RWPE2 (cell line): ENCODE results near the gene FGA.
"Not testable (repeated sequence)": the region's sequence is repeated elsewhere in the genome, so short reads cannot be mapped to it uniquely, and the experiment has no call there.

Experiments used
- ATAC-seq: fragments of 200-7000 bp; cut with Tn5 transposase; 3 replicates; pipeline ENCODE4 v1.9.1; 2021; ENCODE audit warnings: low read depth
- DNase-seq: peaks from one replicate; pipeline ENCODE4 v3.0.0-alpha.2; 2020; ENCODE audit warnings: low spot score
- H3K27ac ChIP-seq: fragments of 450-650 bp; 2 replicates; pipeline ENCODE4 v1.5.1; 2017; ENCODE audit warnings: mild to moderate bottlenecking; ENCODE audit not compliant: poor library complexity, severe bottlenecking
- H3K27me3 ChIP-seq: fragments of 250-450 bp; sonication (Bioruptor Pico); 2 replicates; pipeline ENCODE4 v1.5.1; 2021; ENCODE audit warnings: mild to moderate bottlenecking, moderate library complexity; ENCODE audit not compliant: insufficient read depth, poor library complexity, severe bottlenecking
- H3K36me3 ChIP-seq: fragments of 250-450 bp; sonication (Bioruptor Pico); 2 replicates; pipeline ENCODE4 v1.5.1; 2020; ENCODE audit warnings: low read depth, mild to moderate bottlenecking, moderate library complexity
- H3K4me1 ChIP-seq: fragments of 250-450 bp; sonication (Bioruptor Pico); 2 replicates; pipeline ENCODE4 v1.5.1; 2021; ENCODE audit warnings: mild to moderate bottlenecking, moderate library complexity; ENCODE audit not compliant: insufficient read depth, poor library complexity, severe bottlenecking
- H3K4me3 ChIP-seq: fragments of 250-450 bp; sonication (Bioruptor Pico); 2 replicates; pipeline ENCODE4 v1.5.1; 2021; ENCODE audit warnings: mild to moderate bottlenecking, moderate library complexity; ENCODE audit not compliant: severe bottlenecking
- H3K9me3 ChIP-seq: fragments of 250-450 bp; sonication (Bioruptor Pico); 2 replicates; pipeline ENCODE4 v1.5.1; 2021; ENCODE audit warnings: mild to moderate bottlenecking, moderate library complexity; ENCODE audit not compliant: severe bottlenecking
- TF ChIP-seq, protein P1 (sequence below): fragments of 450-650 bp; IDR thresholded peaks from one replicate; pipeline ENCODE4 v1.5.1; 2017; ENCODE audit warnings: mild to moderate bottlenecking, moderate library complexity; ENCODE audit not compliant: poor library complexity, severe bottlenecking

FGA gene

DNA sequence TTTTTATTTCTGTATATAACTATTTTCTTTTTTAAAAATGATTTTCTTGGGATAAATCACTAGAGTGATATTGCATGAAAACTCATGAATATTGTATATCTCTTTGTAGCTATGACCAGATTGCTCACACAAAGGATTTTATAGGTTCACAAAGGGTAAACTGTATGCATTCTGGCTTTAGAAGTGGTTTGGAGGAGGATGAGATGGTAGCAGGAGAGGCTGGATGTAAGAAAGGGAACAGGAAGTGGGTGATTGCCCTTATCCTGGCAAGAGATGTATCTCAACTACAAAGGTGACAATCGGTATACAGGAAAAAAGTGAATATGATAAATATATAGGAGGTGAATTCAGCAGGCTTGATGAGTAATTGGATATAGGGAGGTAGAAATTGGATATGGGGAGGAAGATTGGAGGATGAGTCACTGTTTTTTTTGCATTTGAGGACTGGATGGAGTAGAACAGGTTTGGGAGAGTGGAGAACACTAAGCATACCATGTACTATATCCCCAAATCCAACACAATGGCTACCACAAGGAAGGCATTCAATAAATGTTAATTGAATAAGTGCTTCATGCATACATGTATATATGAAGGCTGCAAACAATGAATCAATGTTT is 12.0 kb upstream of the FGA start:
- H3K9me3 ChIP-seq = no peaks in the 10 kb centered on the region
- no peak overlapping the region for H3K4me3 ChIP-seq
- TF ChIP-seq, protein P1, sequence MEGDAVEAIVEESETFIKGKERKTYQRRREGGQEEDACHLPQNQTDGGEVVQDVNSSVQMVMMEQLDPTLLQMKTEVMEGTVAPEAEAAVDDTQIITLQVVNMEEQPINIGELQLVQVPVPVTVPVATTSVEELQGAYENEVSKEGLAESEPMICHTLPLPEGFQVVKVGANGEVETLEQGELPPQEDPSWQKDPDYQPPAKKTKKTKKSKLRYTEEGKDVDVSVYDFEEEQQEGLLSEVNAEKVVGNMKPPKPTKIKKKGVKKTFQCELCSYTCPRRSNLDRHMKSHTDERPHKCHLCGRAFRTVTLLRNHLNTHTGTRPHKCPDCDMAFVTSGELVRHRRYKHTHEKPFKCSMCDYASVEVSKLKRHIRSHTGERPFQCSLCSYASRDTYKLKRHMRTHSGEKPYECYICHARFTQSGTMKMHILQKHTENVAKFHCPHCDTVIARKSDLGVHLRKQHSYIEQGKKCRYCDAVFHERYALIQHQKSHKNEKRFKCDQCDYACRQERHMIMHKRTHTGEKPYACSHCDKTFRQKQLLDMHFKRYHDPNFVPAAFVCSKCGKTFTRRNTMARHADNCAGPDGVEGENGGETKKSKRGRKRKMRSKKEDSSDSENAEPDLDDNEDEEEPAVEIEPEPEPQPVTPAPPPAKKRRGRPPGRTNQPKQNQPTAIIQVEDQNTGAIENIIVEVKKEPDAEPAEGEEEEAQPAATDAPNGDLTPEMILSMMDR = no peak
- H3K4me1 ChIP-seq = peaks cover 5% of the 10 kb centered on the region
- ATAC-seq (peak; percentile 95), DNase-seq (no peak)
- H3K27me3 ChIP-seq = no peaks in the 10 kb centered on the region
- no peaks in the 10 kb centered on the region for H3K36me3 ChIP-seq
- no peak overlapping the region for H3K27ac ChIP-seq

DNA sequence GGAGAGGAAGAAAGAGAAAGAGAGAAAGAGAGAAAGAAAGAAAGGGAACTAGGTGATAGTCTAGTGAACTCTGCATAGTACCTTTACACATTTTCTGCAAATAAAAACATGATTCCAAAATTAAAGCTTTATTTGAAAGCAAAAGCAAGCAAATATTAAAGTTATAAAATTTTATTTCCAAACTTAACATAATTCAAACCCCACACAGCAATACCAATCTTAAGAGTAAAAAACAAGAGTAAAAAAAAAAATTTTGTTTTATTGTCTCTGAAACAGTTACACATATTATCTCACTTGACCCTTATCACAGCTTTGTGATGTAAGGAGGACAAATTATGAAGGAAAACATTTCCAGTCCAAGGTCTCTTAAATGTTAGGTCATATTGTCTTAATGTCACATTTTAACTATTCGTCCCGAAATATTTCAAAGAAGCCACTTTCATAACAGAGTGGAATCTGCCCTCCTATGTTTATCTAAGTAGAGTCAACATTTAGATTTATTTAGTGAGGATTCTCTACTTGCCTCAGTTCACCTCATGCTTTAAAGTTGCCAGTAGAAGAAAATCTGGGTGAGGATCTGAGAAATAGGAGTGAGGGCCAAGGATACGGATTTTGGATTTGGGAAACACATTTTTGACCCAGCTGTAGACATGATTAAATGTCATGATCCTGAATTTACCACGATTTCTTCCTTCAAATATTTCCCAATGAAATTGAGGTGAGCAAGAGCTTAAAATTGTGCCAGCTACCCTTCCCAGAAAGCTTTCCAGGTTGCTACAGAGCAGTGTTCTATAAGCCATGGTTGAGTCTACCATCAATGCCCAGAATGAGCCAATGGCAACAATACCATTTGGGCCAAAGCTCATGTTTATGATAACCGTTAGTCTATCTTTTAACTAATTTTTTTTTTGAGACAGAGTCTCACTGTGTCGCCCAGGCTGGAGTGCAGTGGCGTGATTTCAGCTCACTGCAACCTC is 7.5 kb upstream of the FGA start:
- no peak overlapping the region for H3K4me3 ChIP-seq
- no peaks in the 10 kb centered on the region for H3K9me3 ChIP-seq
- ATAC-seq (no peak), DNase-seq (no peak)
- TF ChIP-seq, protein P1 = no peak
- no peaks in the 10 kb centered on the region for H3K27me3 ChIP-seq
- H3K36me3 ChIP-seq = no peaks in the 10 kb centered on the region
- H3K4me1 ChIP-seq = peaks cover 5% of the 10 kb centered on the region
- no peak overlapping the region for H3K27ac ChIP-seq

DNA sequence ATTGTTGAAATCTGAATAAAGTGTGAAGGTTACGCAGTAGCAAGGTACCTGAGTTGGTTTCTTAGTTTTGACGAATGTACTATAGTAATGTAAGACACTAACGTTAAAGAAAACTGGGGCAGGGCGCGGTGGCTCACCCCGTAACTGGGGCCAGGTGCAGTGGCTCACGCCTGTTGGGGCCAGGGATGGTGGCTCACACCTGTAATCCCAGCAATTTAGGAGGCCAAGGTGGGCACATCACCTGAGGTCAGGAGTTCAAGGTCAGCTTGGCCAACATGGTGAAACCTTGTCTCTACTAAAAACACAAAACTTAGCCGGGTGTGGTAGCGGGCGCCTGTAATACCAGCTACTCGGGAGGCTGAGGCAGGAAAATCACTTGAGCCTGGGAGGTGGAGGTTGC is 6.7 kb upstream of the FGA start:
- not testable (repeated sequence) for H3K9me3 ChIP-seq, H3K4me3 ChIP-seq, DNase-seq, H3K4me1 ChIP-seq, ATAC-seq, H3K36me3 ChIP-seq, H3K27me3 ChIP-seq, H3K27ac ChIP-seq

DNA sequence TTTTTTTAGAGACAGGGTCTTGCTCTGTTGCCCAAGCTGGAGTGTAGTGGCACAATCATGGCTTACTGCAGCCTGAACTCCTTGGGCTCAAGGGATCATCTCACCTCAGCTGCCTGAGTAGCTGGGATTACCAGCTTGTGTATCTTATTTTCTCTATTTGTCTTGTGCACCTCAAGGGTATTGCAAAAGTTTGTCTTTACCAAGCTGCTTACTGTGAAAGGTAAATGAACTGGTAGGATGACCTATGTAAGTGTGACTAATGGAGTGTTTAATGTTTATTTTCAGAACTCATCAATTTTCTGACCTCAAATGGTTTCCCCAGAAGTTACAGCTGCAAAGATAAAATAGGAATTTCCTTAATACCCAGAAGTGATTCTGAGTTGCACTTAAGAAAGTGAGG is 5.3 kb upstream of the FGA start:
- no peak overlapping the region for H3K4me3 ChIP-seq
- no peaks in the 10 kb centered on the region for H3K4me1 ChIP-seq
- DNase-seq = no peak
- no peaks in the 10 kb centered on the region for H3K27me3 ChIP-seq
- TF ChIP-seq, protein P1 = no peak
- H3K9me3 ChIP-seq = no peaks in the 10 kb centered on the region
- no peak overlapping the region for H3K27ac ChIP-seq
- H3K36me3 ChIP-seq = no peaks in the 10 kb centered on the region
- peak; percentile 96 for ATAC-seq

DNA sequence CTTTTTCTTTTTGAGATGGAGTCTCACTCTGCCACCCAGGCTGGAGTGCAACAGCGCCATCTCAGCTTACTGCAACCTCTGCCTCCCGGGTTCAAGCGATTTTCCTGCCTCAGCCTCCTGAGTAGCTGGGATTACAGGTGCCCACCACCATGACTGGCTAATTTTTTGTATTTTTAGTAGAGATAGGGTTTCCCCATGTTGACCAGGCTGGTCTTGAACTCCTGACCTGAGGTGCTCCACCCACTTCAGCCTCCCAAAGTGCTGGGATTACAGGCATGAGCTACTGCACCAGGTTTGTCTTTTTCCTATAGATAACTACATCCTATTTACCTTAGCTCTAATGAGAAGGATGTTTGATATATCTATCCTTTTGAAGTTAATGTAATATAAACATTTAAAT is 3.8 kb upstream of the FGA start:
- ATAC-seq, H3K4me3 ChIP-seq, H3K9me3 ChIP-seq, H3K36me3 ChIP-seq, H3K4me1 ChIP-seq, H3K27me3 ChIP-seq, H3K27ac ChIP-seq, DNase-seq: not testable (repeated sequence)
